Upper lobe of right lung (tissue), 1 donor: ENCODE results near the gene JSRP1. TPM values are rescaled to one million over a fixed set of nuclear protein-coding genes. Genes with fewer than 3 reads are reported as not detected.

Experiments used
- ATAC-seq: fragments of 200-7000 bp; cut with Tn5 transposase; one replicate; pipeline ENCODE4 v1.9.1; 2020; ENCODE audit warnings: mild to moderate bottlenecking, moderate library complexity
- DNase-seq: peaks from one replicate; pipeline ENCODE4 v3.0.0-alpha.2; 2020
- H3K27ac ChIP-seq: fragments of 200-600 bp; one replicate; pipeline ENCODE4 v1.8.0; 2022
- H3K27me3 ChIP-seq: fragments of 200-600 bp; one replicate; pipeline ENCODE4 v1.8.0; 2022; ENCODE audit warnings: mild to moderate bottlenecking
- H3K36me3 ChIP-seq: fragments of 200-600 bp; one replicate; pipeline ENCODE4 v1.8.0; 2022
- H3K4me1 ChIP-seq: fragments of 200-600 bp; one replicate; pipeline ENCODE4 v1.8.0; 2022
- H3K4me3 ChIP-seq: fragments of 200-600 bp; one replicate; pipeline ENCODE4 v1.8.0; 2022; ENCODE audit warnings: mild to moderate bottlenecking
- H3K9me3 ChIP-seq: fragments of 200-600 bp; one replicate; pipeline ENCODE4 v1.8.0; 2022
- CTCF ChIP-seq: fragments of 200-600 bp; IDR thresholded peaks from one replicate; pipeline ENCODE4 v1.8.0; 2022; ENCODE audit warnings: antibody characterized with exemption
- intact Hi-C: fragments of 100-400 bp; cut with DNase I; formaldehyde crosslinking; loops from one replicate; pipeline ENCODE4 v1.11.0; 2022
- total RNA-seq: library from RNA; stranded (reverse); fragmentation: NEBNext Ultra II Directional; extraction: Animal tissue kit (Norgen Biotek cat#: 25700); gene quantifications from one replicate; pipeline ENCODE4 v1.2.1, GENCODE V29; 2021
- donor health status: DM: no; HTN: yes; CAD: no; lungs with severe emphysema.

Gene JSRP1
- total RNA-seq, 1 donor from 2014 or later, result 1.1 TPM

GRCh38 chr19:2216361-2217225 lies 39.6 kb downstream of the JSRP1 start:
- Histone ChIP-seq H3K27me3 (no peaks in the 10 kb centered on the region), H3K27ac (no peak overlapping the region), H3K9me3 (no peaks in the 10 kb centered on the region), H3K36me3 (peaks cover 98% of the 10 kb centered on the region), H3K4me3 (no peak overlapping the region), H3K4me1 (no peaks in the 10 kb centered on the region)
- intact Hi-C loops, result no loop called here
- ATAC-seq, result no peak
- no peak for TF ChIP-seq CTCF
- no peak for DNase-seq

DNA sequence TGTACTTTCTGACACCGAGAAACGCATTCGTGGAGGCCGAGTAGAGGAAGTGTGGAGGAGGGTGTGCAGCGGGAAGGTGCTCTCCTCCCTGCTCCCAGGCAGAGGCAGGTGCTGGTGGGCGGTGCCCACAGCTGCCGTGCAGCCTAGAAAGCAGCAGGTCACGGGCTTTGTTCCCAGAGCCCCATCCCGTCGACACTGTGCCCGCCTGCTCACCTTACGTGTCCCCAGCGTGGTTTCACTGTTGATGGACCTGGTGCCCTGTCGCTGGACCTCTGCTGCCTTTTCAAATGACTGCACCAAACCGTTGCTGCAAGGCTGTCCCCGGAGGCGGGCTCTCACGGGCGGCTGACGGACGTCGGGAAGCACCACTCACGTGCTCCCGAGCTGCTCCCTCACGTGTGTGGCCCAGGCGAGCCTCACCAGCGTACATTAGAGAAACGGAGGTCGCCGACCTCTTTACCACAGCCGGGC lies 40.9 kb downstream of the JSRP1 start:
- Histone ChIP-seq H3K4me1 (no peaks in the 10 kb centered on the region), H3K9me3 (no peaks in the 10 kb centered on the region), H3K27ac (no peak overlapping the region), H3K4me3 (no peak overlapping the region), H3K36me3 (peaks cover 98% of the 10 kb centered on the region), H3K27me3 (no peaks in the 10 kb centered on the region)
- no peak for ATAC-seq
- TF ChIP-seq CTCF, result no peak
- intact Hi-C loops, result no loop called here
- no peak for DNase-seq

- no peak for ATAC-seq
- no peak for TF ChIP-seq CTCF
- H3K27ac ChIP-seq, result peak overlapping the region; percentile 30
- peaks cover 90% of the 10 kb centered on the region for H3K36me3 ChIP-seq
- H3K4me1 ChIP-seq, result no peaks in the 10 kb centered on the region
- H3K4me3 ChIP-seq, result no peak overlapping the region
- DNase-seq, result no peak
- H3K9me3 ChIP-seq, result no peaks in the 10 kb centered on the region
- no peaks in the 10 kb centered on the region for H3K27me3 ChIP-seq
- intact Hi-C loops, result no loop called here
Observed at GRCh38 chr19:2214251-2214650, 42.0 kb downstream of the JSRP1 start.

DNA sequence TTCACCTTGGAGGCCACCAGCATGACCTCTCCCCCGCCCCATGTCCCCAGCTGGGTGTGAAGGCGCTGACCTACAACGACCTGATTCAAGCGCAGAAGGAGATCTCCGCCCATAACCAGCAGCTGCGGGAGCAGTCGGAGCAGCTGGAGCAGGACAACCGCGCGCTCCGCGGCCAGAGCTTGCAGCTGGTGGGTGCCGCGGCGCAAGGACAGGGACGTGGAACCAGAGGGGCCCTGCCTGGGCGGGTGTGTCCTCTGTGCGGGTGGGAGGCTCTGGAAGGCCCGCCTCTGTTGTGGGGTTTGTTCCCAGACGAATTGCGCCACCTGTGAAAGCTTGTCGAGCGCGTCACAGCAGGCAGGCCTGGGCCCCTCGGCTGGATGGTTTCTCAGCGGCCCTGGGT lies 42.4 kb downstream of the JSRP1 start:
- Histone ChIP-seq H3K9me3 (no peaks in the 10 kb centered on the region), H3K4me1 (no peaks in the 10 kb centered on the region), H3K4me3 (no peak overlapping the region), H3K27ac (peak overlapping the region; percentile 30), H3K27me3 (no peaks in the 10 kb centered on the region), H3K36me3 (peaks cover 86% of the 10 kb centered on the region)
- DNase-seq (no peak), ATAC-seq (peak; percentile 5)
- TF ChIP-seq CTCF, result no peak
- intact Hi-C loops, result no loop called here

- Histone ChIP-seq H3K4me3 (no peak overlapping the region), H3K4me1 (peaks cover 4% of the 10 kb centered on the region), H3K27ac (peak overlapping the region; percentile 44), H3K9me3 (no peaks in the 10 kb centered on the region), H3K27me3 (no peaks in the 10 kb centered on the region), H3K36me3 (peaks cover 82% of the 10 kb centered on the region)
- peak; percentile 76 for DNase-seq
- peak; percentile 79 for ATAC-seq
- intact Hi-C loops, result no loop called here
- TF ChIP-seq CTCF, result no peak
Observed at GRCh38 chr19:2212861-2213711, 43.1 kb downstream of the JSRP1 start.
